Activated CD8-positive, alpha-beta memory T cell treated with anti-CD3 and anti-CD28 coated beads, Interleukin-2, amount 10 ng/mL, durations not matched to agents 7 days and 5 days (primary cell): Measurements from ENCODE around the gene RASA3. TPM values are rescaled to one million over a fixed set of nuclear protein-coding genes. Genes with fewer than 3 reads are reported as not detected.

Source experiments
- ATAC-seq: fragments of 150-1000 bp; cut with Tn5 transposase; one replicate; pipeline ENCODE4 v1.10.0; 2021; ENCODE audit warnings: moderate library complexity
- CTCF ChIA-PET: fragments of 350-600 bp; sonication (Branson Sonifier 250); formaldehyde crosslinking; loops from one replicate; lab custom pipeline; 2021; ENCODE audit warnings: antibody characterized with exemption; lab: Charles Lee
- DNase-seq: peaks from one replicate; pipeline ENCODE4 v3.0.0-alpha.2; 2020
- H3K27ac Mint-ChIP-seq: one replicate; pipeline ENCODE4 v1.8.0; 2021; ENCODE audit warnings: mild to moderate bottlenecking, mixed read lengths
- H3K27me3 Mint-ChIP-seq: one replicate; pipeline ENCODE4 v1.8.0; 2021; ENCODE audit warnings: mixed read lengths
- H3K36me3 Mint-ChIP-seq: one replicate; pipeline ENCODE4 v1.8.0; 2021; ENCODE audit warnings: mild to moderate bottlenecking, mixed read lengths
- H3K4me1 Mint-ChIP-seq: one replicate; pipeline ENCODE4 v1.8.0; 2021; ENCODE audit warnings: mixed read lengths
- H3K4me3 Mint-ChIP-seq: one replicate; pipeline ENCODE4 v1.8.0; 2021; ENCODE audit warnings: mild to moderate bottlenecking, moderate library complexity, mixed read lengths
- H3K9me3 Mint-ChIP-seq: one replicate; pipeline ENCODE4 v1.8.0; 2022; ENCODE audit warnings: low read depth, mixed read lengths
- total RNA-seq, 2 experiments: library from RNA; stranded (reverse); gene quantifications; one replicate each; pipeline ENCODE4 v1.2.3, GENCODE V29; 2021

Gene RASA3
- total RNA-seq, 2 experiments from 2014 or later = 16.3 to 49.2 TPM

GRCh38 chr13:114007566-114007965 is 124.9 kb downstream of the RASA3 start:
- no peak for DNase-seq
- no peak overlapping the region for H3K27ac Mint-ChIP-seq
- H3K4me3 Mint-ChIP-seq = no peak overlapping the region
- CTCF ChIA-PET = no interaction called here
- peaks cover 6% of the 10 kb centered on the region for H3K36me3 Mint-ChIP-seq
- H3K9me3 Mint-ChIP-seq = no peaks in the 10 kb centered on the region
- ATAC-seq = no peak
- H3K4me1 Mint-ChIP-seq = peaks cover 4% of the 10 kb centered on the region
- no peaks in the 10 kb centered on the region for H3K27me3 Mint-ChIP-seq

GRCh38 chr13:114005206-114005724 is 127.2 kb downstream of the RASA3 start:
- H3K27ac Mint-ChIP-seq = no peak overlapping the region
- CTCF ChIA-PET = no interaction called here
- ATAC-seq (no peak), DNase-seq (no peak)
- H3K36me3 Mint-ChIP-seq = peaks cover 3% of the 10 kb centered on the region
- H3K27me3 Mint-ChIP-seq = no peaks in the 10 kb centered on the region
- H3K4me3 Mint-ChIP-seq = no peak overlapping the region
- no peaks in the 10 kb centered on the region for H3K4me1 Mint-ChIP-seq
- H3K9me3 Mint-ChIP-seq = no peaks in the 10 kb centered on the region

GRCh38 chr13:114004420-114005205 is 127.8 kb downstream of the RASA3 start:
- Mint-ChIP-seq H3K9me3 (no peaks in the 10 kb centered on the region), H3K27ac (no peak overlapping the region), H3K4me1 (no peaks in the 10 kb centered on the region), H3K27me3 (no peaks in the 10 kb centered on the region), H3K36me3 (peaks cover 2% of the 10 kb centered on the region), H3K4me3 (no peak overlapping the region)
- CTCF ChIA-PET = no interaction called here
- ATAC-seq (no peak), DNase-seq (no peak)

GRCh38 chr13:114002771-114003321 is 129.6 kb downstream of the RASA3 start:
- CTCF ChIA-PET = no interaction called here

GRCh38 chr13:114002009-114002544 is 130.3 kb downstream of the RASA3 start:
- Mint-ChIP-seq H3K27me3 (no peaks in the 10 kb centered on the region), H3K9me3 (no peaks in the 10 kb centered on the region), H3K27ac (no peak overlapping the region), H3K36me3 (no peaks in the 10 kb centered on the region), H3K4me3 (no peak overlapping the region), H3K4me1 (no peaks in the 10 kb centered on the region)
- no peak for DNase-seq
- ATAC-seq = no peak
- CTCF ChIA-PET = no interaction called here

More at GRCh38 chr13:114002771-114003321, 129.6 kb downstream of the RASA3 start:
- no peak for DNase-seq
- Mint-ChIP-seq H3K27me3 (no peaks in the 10 kb centered on the region), H3K27ac (no peak overlapping the region), H3K4me1 (no peaks in the 10 kb centered on the region), H3K36me3 (no peaks in the 10 kb centered on the region), H3K9me3 (no peaks in the 10 kb centered on the region), H3K4me3 (no peak overlapping the region)
- ATAC-seq = no peak

GRCh38 chr13:114001331-114002008 is 131.0 kb downstream of the RASA3 start:
- ATAC-seq (no peak), DNase-seq (no peak)
- no peaks in the 10 kb centered on the region for H3K4me1 Mint-ChIP-seq
- H3K9me3 Mint-ChIP-seq = no peaks in the 10 kb centered on the region
- no peaks in the 10 kb centered on the region for H3K36me3 Mint-ChIP-seq
- H3K4me3 Mint-ChIP-seq = no peak overlapping the region
- CTCF ChIA-PET = no interaction called here
- H3K27ac Mint-ChIP-seq = no peak overlapping the region
- H3K27me3 Mint-ChIP-seq = no peaks in the 10 kb centered on the region

GRCh38 chr13:114000151-114001040 is 132.0 kb downstream of the RASA3 start:
- H3K27ac Mint-ChIP-seq = no peak overlapping the region
- ATAC-seq = no peak
- H3K27me3 Mint-ChIP-seq = no peaks in the 10 kb centered on the region
- no peak for DNase-seq
- no peaks in the 10 kb centered on the region for H3K36me3 Mint-ChIP-seq
- CTCF ChIA-PET = no interaction called here
- no peaks in the 10 kb centered on the region for H3K4me1 Mint-ChIP-seq
- no peak overlapping the region for H3K4me3 Mint-ChIP-seq
- H3K9me3 Mint-ChIP-seq = no peaks in the 10 kb centered on the region

- no peaks in the 10 kb centered on the region for H3K4me1 Mint-ChIP-seq
- no peak overlapping the region for H3K4me3 Mint-ChIP-seq
- H3K9me3 Mint-ChIP-seq = no peaks in the 10 kb centered on the region
- no peaks in the 10 kb centered on the region for H3K36me3 Mint-ChIP-seq
- DNase-seq (no peak), ATAC-seq (no peak)
- H3K27ac Mint-ChIP-seq = no peak overlapping the region
- CTCF ChIA-PET = no interaction called here
- H3K27me3 Mint-ChIP-seq = no peaks in the 10 kb centered on the region
Measured at GRCh38 chr13:113999618-113999910, 132.9 kb downstream of the RASA3 start.

- no peak for ATAC-seq
- Mint-ChIP-seq H3K27me3 (no peaks in the 10 kb centered on the region), H3K9me3 (no peaks in the 10 kb centered on the region), H3K36me3 (no peaks in the 10 kb centered on the region), H3K4me3 (no peak overlapping the region), H3K4me1 (no peaks in the 10 kb centered on the region), H3K27ac (no peak overlapping the region)
- DNase-seq = no peak
- CTCF ChIA-PET = no interaction called here
Measured at GRCh38 chr13:113998781-113999617, 133.4 kb downstream of the RASA3 start.

- DNase-seq (no peak), ATAC-seq (no peak)
- Mint-ChIP-seq H3K4me3 (no peak overlapping the region), H3K27ac (no peak overlapping the region), H3K36me3 (no peaks in the 10 kb centered on the region), H3K27me3 (no peaks in the 10 kb centered on the region), H3K9me3 (no peaks in the 10 kb centered on the region), H3K4me1 (no peaks in the 10 kb centered on the region)
- CTCF ChIA-PET = no interaction called here
Measured at GRCh38 chr13:113997845-113998751, 134.3 kb downstream of the RASA3 start.

- Mint-ChIP-seq H3K27ac (no peak overlapping the region), H3K4me1 (no peaks in the 10 kb centered on the region), H3K27me3 (no peaks in the 10 kb centered on the region), H3K9me3 (no peaks in the 10 kb centered on the region), H3K36me3 (peaks cover 3% of the 10 kb centered on the region), H3K4me3 (no peak overlapping the region)
- CTCF ChIA-PET = no interaction called here
- no peak for DNase-seq
- no peak for ATAC-seq
Measured at GRCh38 chr13:113996912-113997745, 135.3 kb downstream of the RASA3 start.
